GM18508 (cell line): Measurements from ENCODE around the gene DNAI4.
"Not testable (repeated sequence)": the region's sequence is repeated elsewhere in the genome, so short reads cannot be mapped to it uniquely, and the experiment has no call there.

Experiments
- ATAC-seq: cut with Tn5 transposase; IDR thresholded peaks from one replicate; pipeline ENCODE4 v1.9.1; 2021; ENCODE audit warnings: moderate number of reproducible peaks; ENCODE audit not compliant: insufficient read depth, unreplicated experiment

Gene DNAI4

GRCh38 chr1:66848193-66848592 lies 76.5 kb downstream of the DNAI4 start:
- ATAC-seq = no peak

GRCh38 chr1:66840929-66841328 lies 83.7 kb downstream of the DNAI4 start:
- no peak for ATAC-seq

- ATAC-seq = no peak
Measured at GRCh38 chr1:66834926-66835325, 89.7 kb downstream of the DNAI4 start.

GRCh38 chr1:66833112-66833511 lies 91.5 kb downstream of the DNAI4 start:
- ATAC-seq = no peak

- no peak for ATAC-seq
Measured at GRCh38 chr1:66831529-66832239, 93.0 kb downstream of the DNAI4 start.

- no peak for ATAC-seq
Measured at GRCh38 chr1:66824771-66825170, 99.9 kb downstream of the DNAI4 start.

- ATAC-seq = no peak
Measured at GRCh38 chr1:66809736-66810326, 114.8 kb downstream of the DNAI4 start.

GRCh38 chr1:66809245-66809644 lies 115.4 kb downstream of the DNAI4 start:
- ATAC-seq = no peak

- not testable (repeated sequence) for ATAC-seq
Measured at GRCh38 chr1:66795839-66796238, 128.8 kb downstream of the DNAI4 start.

- ATAC-seq = no peak
Measured at GRCh38 chr1:66791621-66792610, 132.7 kb downstream of the DNAI4 start.

- peak; percentile 85 for ATAC-seq
Measured at GRCh38 chr1:66788231-66788939, 136.3 kb downstream of the DNAI4 start.

GRCh38 chr1:66787641-66788040 lies 137.0 kb downstream of the DNAI4 start:
- ATAC-seq = no peak

GRCh38 chr1:66785800-66786199 lies 138.9 kb downstream of the DNAI4 start:
- not testable (repeated sequence) for ATAC-seq

GRCh38 chr1:66779475-66780078 lies 145.1 kb downstream of the DNAI4 start:
- no peak for ATAC-seq

- ATAC-seq = no peak
Measured at GRCh38 chr1:66778969-66779368, 145.7 kb downstream of the DNAI4 start.

GRCh38 chr1:66778266-66778665 lies 146.4 kb downstream of the DNAI4 start:
- no peak for ATAC-seq

- ATAC-seq = no peak
Measured at GRCh38 chr1:66777831-66778230, 146.8 kb downstream of the DNAI4 start.

GRCh38 chr1:66775646-66776045 lies 149.0 kb downstream of the DNAI4 start:
- ATAC-seq = no peak

- ATAC-seq = no peak
Measured at GRCh38 chr1:66774438-66774837, 150.2 kb downstream of the DNAI4 start.

- no peak for ATAC-seq
Measured at GRCh38 chr1:66773227-66773626, 151.4 kb downstream of the DNAI4 start.
